HepG2 (cell line): ENCODE measurements around the gene PEX3. TPM values are rescaled to one million over a fixed set of nuclear protein-coding genes. Genes with fewer than 3 reads are reported as not detected.

Source experiments
- CREB1 ChIP-seq, 2 experiments: fragments of 450-650 bp in 1 of 2; IDR thresholded peaks; 2 replicates each; pipeline ENCODE4 v1.6.1; 2016 to 2017; ENCODE audit warnings: control low read depth in 1 of 2, mild to moderate bottlenecking in 1 of 2, missing compliant biosample characterization in 1 of 2, missing genetic modification characterization in 1 of 2
- EP300 ChIP-seq, 3 experiments: sonication (generic) in 1 of 3; formaldehyde crosslinking in 1 of 3; IDR thresholded peaks; 2 replicates each; pipeline versions ENCODE4 v1.5.1 to v1.6.1; 2011 to 2020; ENCODE audit warnings: low read depth in 2 of 3, low read length in 2 of 3, borderline replicate concordance in 1 of 3, improper control_type of control experiment in 1 of 3, mild to moderate bottlenecking in 1 of 3, missing genetic modification reagents in 1 of 3, moderate library complexity in 1 of 3
- FOXO1 ChIP-seq: sonication (generic); formaldehyde crosslinking; IDR thresholded peaks from 2 replicates; pipeline ENCODE4 v1.4.0; 2020; ENCODE audit warnings: missing genetic modification reagents
- HDAC1 ChIP-seq: sonication (generic); formaldehyde crosslinking; IDR thresholded peaks from 2 replicates; pipeline ENCODE4 v1.5.1; 2020; ENCODE audit warnings: mild to moderate bottlenecking, missing genetic modification reagents
- HMGXB4 ChIP-seq, 2 experiments: sonication (generic) in 1 of 2; formaldehyde crosslinking in 1 of 2; IDR thresholded peaks; 2 replicates each; pipeline versions ENCODE4 v1.4.0 to v1.6.1; 2018 to 2020; ENCODE audit warnings: missing genetic modification reagents in 2 of 2, borderline replicate concordance in 1 of 2, low read depth in 1 of 2, mild to moderate bottlenecking in 1 of 2, missing biosample characterization in 1 of 2
- KAT8 ChIP-seq: IDR thresholded peaks from 2 replicates; pipeline ENCODE4 v1.6.1; 2016; ENCODE audit warnings: missing genetic modification reagents, missing compliant biosample characterization
- KDM6A ChIP-seq: IDR thresholded peaks from 2 replicates; pipeline ENCODE4 v1.6.1; 2016; ENCODE audit warnings: low read depth
- MTF1 ChIP-seq: sonication (generic); formaldehyde crosslinking; IDR thresholded peaks from 2 replicates; pipeline ENCODE4 v1.5.0; 2020; ENCODE audit warnings: missing genetic modification reagents
- MXI1 ChIP-seq: IDR thresholded peaks from 3 replicates; pipeline ENCODE4 v1.6.1; 2012; ENCODE audit warnings: low read depth, low read length, inconsistent platforms, borderline replicate concordance
- NR2F6 ChIP-seq, 2 experiments: IDR thresholded peaks; 2 replicates each; pipeline ENCODE4 v1.6.1; 2016; ENCODE audit warnings: antibody characterized with exemption in 1 of 2, mild to moderate bottlenecking in 1 of 2
- RARA ChIP-seq: IDR thresholded peaks from 2 replicates; pipeline ENCODE4 v1.6.1; 2016; ENCODE audit warnings: missing genetic modification reagents, missing compliant biosample characterization
- SMAD3 ChIP-seq: sonication (generic); formaldehyde crosslinking; IDR thresholded peaks from 2 replicates; pipeline ENCODE4 v1.4.0; 2020; ENCODE audit warnings: missing genetic modification reagents
- SMARCC2 ChIP-seq: fragments of 450-650 bp; IDR thresholded peaks from 2 replicates; pipeline ENCODE4 v1.6.1; 2017; ENCODE audit warnings: antibody characterized with exemption, mild to moderate bottlenecking
- SP5 ChIP-seq: IDR thresholded peaks from 2 replicates; pipeline ENCODE4 v1.6.1; 2016; ENCODE audit warnings: low read depth, borderline replicate concordance
- WIZ ChIP-seq: sonication (generic); formaldehyde crosslinking; IDR thresholded peaks from 2 replicates; pipeline ENCODE4 v1.5.1; 2020; ENCODE audit warnings: mild to moderate bottlenecking, missing genetic modification reagents
- ZBTB7B ChIP-seq: sonication (generic); formaldehyde crosslinking; IDR thresholded peaks from 2 replicates; pipeline ENCODE4 v1.4.0; 2020; ENCODE audit warnings: missing genetic modification reagents
- ZC3H4 ChIP-seq: sonication (generic); formaldehyde crosslinking; IDR thresholded peaks from 2 replicates; pipeline ENCODE4 v1.4.0; 2020; ENCODE audit warnings: missing genetic modification reagents, borderline replicate concordance
- ZNF484 ChIP-seq: sonication (generic); formaldehyde crosslinking; IDR thresholded peaks from 2 replicates; pipeline ENCODE4 v1.5.1; 2020; ENCODE audit warnings: mild to moderate bottlenecking, low read depth, missing genetic modification reagents, borderline replicate concordance
- ZNF564 ChIP-seq: sonication (generic); formaldehyde crosslinking; IDR thresholded peaks from 2 replicates; pipeline ENCODE4 v1.8.1; 2023; ENCODE audit warnings: mild to moderate bottlenecking, missing genetic modification reagents
- ZNF768 ChIP-seq: sonication (generic); formaldehyde crosslinking; IDR thresholded peaks from 2 replicates; pipeline ENCODE4 v1.4.0; 2020; ENCODE audit warnings: missing genetic modification reagents
- ZSCAN12 ChIP-seq: sonication (generic); formaldehyde crosslinking; IDR thresholded peaks from 2 replicates; pipeline ENCODE4 v1.9.0; 2021; ENCODE audit warnings: mild to moderate bottlenecking, missing genetic modification reagents
- ZSCAN5A ChIP-seq: sonication (generic); formaldehyde crosslinking; IDR thresholded peaks from 2 replicates; pipeline ENCODE4 v1.8.0; 2022; ENCODE audit warnings: mild to moderate bottlenecking, missing genetic modification reagents, borderline replicate concordance
- polyA plus RNA-seq, 8 experiments: library from polyadenylated mRNA; depleted of rRNA in 3 of 8; stranded (reverse) in 7 of 8; unstranded in 1 of 8; fragments of >200 nt; fragmentation: Illumina TruSeq in 4 of 8; extraction: Trizol in 4 of 8; gene quantifications; 2 replicates each; pipeline versions ENCODE4 v1.2.1 to v1.2.3, GENCODE V29; 2011 to 2016; ENCODE audit warnings: low read depth in 4 of 8, missing spikeins in 1 of 8, mixed read lengths in 1 of 8; ENCODE audit not compliant: insufficient read depth in 1 of 8
- total RNA-seq, 5 experiments: library from RNA; depleted of rRNA; stranded (reverse); fragments of >200 nt; fragmentation: Illumina TruSeq; extraction: Trizol; gene quantifications; 2 replicates each; pipeline ENCODE4 v1.2.3, GENCODE V29; 2016; ENCODE audit warnings: low read depth in 1 of 5
- TF ChIP-seq, protein P1 (sequence below): sonication (generic); formaldehyde crosslinking; IDR thresholded peaks from 2 replicates; pipeline ENCODE4 v1.8.0; 2022; ENCODE audit warnings: mild to moderate bottlenecking, missing genetic modification reagents, moderate library complexity
- TF ChIP-seq, protein P2 (sequence below): sonication (generic); formaldehyde crosslinking; conservative IDR thresholded peaks from 2 replicates; pipeline ENCODE4 v1.4.0; 2020; ENCODE audit warnings: missing genetic modification reagents

PEX3 gene
- total and polyA plus RNA-seq, 2 of the 13 experiments (the other 11 are each of a cell fraction or from before 2014, with no cell fraction given) = 30.9 to 40.8 TPM

- TF ChIP-seq ZSCAN5A (CRISPR knock-in tag) (peak; percentile 76; the same call in 1 of the 2 replicates), ZNF564 (no peak), NR2F6 (IDR thresholded peaks at IDR 0.05) (peak; percentile 94), NR2F6 (CRISPR knock-in tag; IDR thresholded peaks at IDR 0.05) (peak; percentile 86), CREB1 (IDR thresholded peaks at IDR 0.05) (no peak), CREB1 (CRISPR knock-in tag; IDR thresholded peaks at IDR 0.05) (peak; percentile 81), MTF1 (CRISPR knock-in tag) (peak; percentile 82; the same call in 1 of the 2 replicates), ZC3H4 (no peak), EP300 (IDR thresholded peaks at IDR 0.05; ENCODE audit: low read depth in 2 of 2, low read length in 2 of 2) (peak in 1 of 2 experiments; percentile 97; a peak in 2 of 4 replicates), EP300 (CRISPR knock-in tag; IDR thresholded peaks at IDR 0.05; ENCODE audit: borderline replicate concordance) (peak; percentile 75; the same call in 1 of the 2 replicates), RARA (CRISPR knock-in tag) (peak; percentile 97), KDM6A (CRISPR knock-in tag) (peak; percentile 78), SMARCC2 (no peak), WIZ (CRISPR knock-in tag) (no peak), ZBTB7B (CRISPR knock-in tag) (peak; percentile 57; the same call in 1 of the 2 replicates), FOXO1 (CRISPR knock-in tag) (peak; percentile 61; the same call in 1 of the 2 replicates), HDAC1 (CRISPR knock-in tag) (peak; percentile 72), SP5 (CRISPR knock-in tag) (peak; percentile 74), MXI1 (no peak), KAT8 (CRISPR knock-in tag) (0 out of 2 replicates have a peak, but pooled peaks have one; percentile 48), HMGXB4 (CRISPR knock-in tag; IDR thresholded peaks at IDR 0.05; ENCODE audit: borderline replicate concordance in 1 of 2, low read depth in 1 of 2) (no peak), ZNF768 (CRISPR knock-in tag) (no peak), ZNF484 (no peak), ZSCAN12 (CRISPR knock-in tag) (no peak), SMAD3 (CRISPR knock-in tag) (peak; percentile 52; the same call in 1 of the 2 replicates)
- TF ChIP-seq, protein P1, sequence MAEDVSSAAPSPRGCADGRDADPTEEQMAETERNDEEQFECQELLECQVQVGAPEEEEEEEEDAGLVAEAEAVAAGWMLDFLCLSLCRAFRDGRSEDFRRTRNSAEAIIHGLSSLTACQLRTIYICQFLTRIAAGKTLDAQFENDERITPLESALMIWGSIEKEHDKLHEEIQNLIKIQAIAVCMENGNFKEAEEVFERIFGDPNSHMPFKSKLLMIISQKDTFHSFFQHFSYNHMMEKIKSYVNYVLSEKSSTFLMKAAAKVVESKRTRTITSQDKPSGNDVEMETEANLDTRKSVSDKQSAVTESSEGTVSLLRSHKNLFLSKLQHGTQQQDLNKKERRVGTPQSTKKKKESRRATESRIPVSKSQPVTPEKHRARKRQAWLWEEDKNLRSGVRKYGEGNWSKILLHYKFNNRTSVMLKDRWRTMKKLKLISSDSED = no peak
- TF ChIP-seq, protein P2, sequence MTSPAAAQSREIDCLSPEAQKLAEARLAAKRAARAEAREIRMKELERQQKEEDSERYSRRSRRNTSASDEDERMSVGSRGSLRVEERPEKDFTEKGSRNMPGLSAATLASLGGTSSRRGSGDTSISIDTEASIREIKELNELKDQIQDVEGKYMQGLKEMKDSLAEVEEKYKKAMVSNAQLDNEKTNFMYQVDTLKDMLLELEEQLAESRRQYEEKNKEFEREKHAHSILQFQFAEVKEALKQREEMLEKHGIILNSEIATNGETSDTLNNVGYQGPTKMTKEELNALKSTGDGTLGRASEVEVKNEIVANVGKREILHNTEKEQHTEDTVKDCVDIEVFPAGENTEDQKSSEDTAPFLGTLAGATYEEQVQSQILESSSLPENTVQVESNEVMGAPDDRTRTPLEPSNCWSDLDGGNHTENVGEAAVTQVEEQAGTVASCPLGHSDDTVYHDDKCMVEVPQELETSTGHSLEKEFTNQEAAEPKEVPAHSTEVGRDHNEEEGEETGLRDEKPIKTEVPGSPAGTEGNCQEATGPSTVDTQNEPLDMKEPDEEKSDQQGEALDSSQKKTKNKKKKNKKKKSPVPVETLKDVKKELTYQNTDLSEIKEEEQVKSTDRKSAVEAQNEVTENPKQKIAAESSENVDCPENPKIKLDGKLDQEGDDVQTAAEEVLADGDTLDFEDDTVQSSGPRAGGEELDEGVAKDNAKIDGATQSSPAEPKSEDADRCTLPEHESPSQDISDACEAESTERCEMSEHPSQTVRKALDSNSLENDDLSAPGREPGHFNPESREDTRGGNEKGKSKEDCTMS = no peak
Measured at GRCh38 chr6:143410859-143411270, 39.7 kb upstream of the PEX3 start (continued).
